ENCODE results near the gene GATM. TPM values are rescaled to one million over a fixed set of nuclear protein-coding genes. Genes with fewer than 3 reads are reported as not detected.

The GATM gene
- total and polyA plus RNA-seq, 10 of the 15 experiments (the other 5 are each of a cell fraction or from before 2014, with no cell fraction given), result 11.7 to 83.1 (median 38.2) TPM

GRCh38 chr15:45417303-45417950, 39.1 kb upstream of the GATM start:
- Histone ChIP-seq H2AFZ (ENCODE audit: control insufficient read depth, low read depth, low read length) (no peak overlapping the region), H3K4me3 (no peak overlapping the region), H3K27ac (ENCODE audit: control insufficient read depth, insufficient read depth) (no peak overlapping the region), H3K4me2 (ENCODE audit: control insufficient read depth, insufficient read depth) (no peak overlapping the region), H4K20me1 (ENCODE audit: control insufficient read depth, insufficient read depth) (no peaks in the 10 kb centered on the region), H3K27me3 (replicated peaks in 1 of 2; ENCODE audit: control insufficient read depth in 2 of 2, insufficient read depth in 2 of 2, low read length in 1 of 2) (no peaks in the 10 kb centered on the region), H3K4me1 (ENCODE audit: control insufficient read depth, insufficient read depth, low read length) (no peaks in the 10 kb centered on the region), H3K9me3 (replicated peaks; ENCODE audit: control insufficient read depth, insufficient read depth, low read length) (no peaks in the 10 kb centered on the region), H3K9ac (ENCODE audit: control insufficient read depth, insufficient read depth, low read length) (no peak overlapping the region), H3K79me2 (ENCODE audit: control insufficient read depth, insufficient read depth, low read length) (no peaks in the 10 kb centered on the region), H3K36me3 (ENCODE audit: control insufficient read depth in 2 of 2, insufficient read depth in 2 of 2, low read length in 1 of 2) (peaks cover 2 to 32% of the 10 kb centered on the region in 2 experiments; a peak in 3 of 4 replicates)
- SMC1A ChIA-PET (ENCODE audit: uncharacterized antibody, unreplicated experiment), result interaction anchor here (0.9 to 1.2 kb wide), 3 partner anchors 8 to 170 kb away, joined by 3 to 4 read pairs (median 3); partner anchors contain the start of gene BLOC1S6
- over 99% methylated on average over 7 of the region's 7 CpGs for whole genome bisulfite sequencing (ENCODE audit: insufficient coverage, insufficient replicate concordance, low lambda C conversion rate, missing lambda C conversion rate)
- in situ Hi-C loops (cut with MboI) (no loop called here), intact Hi-C loops (cut with micrococcal nuclease; ENCODE audit: unreplicated experiment) (no loop called here)
- POLR2A ChIA-PET, result no interaction called here
- no TSS peak for BruUV-seq (replicated peaks)
- DNase-seq (ENCODE audit: low read depth, low spot score), result no peak
- no peak for ATAC-seq
- FAIRE-seq, result no peak
- TF ChIP-seq IRF4 (IDR thresholded peaks at IDR 0.05; ENCODE audit: low read depth, low read length), result no peak
- TF ChIP-seq CHD1 (IDR thresholded peaks at IDR 0.05; ENCODE audit: low read depth, low read length), result no peak
- no peak for TF ChIP-seq CREM (IDR thresholded peaks at IDR 0.05; ENCODE audit: low read depth)
- TF ChIP-seq RB1 (IDR thresholded peaks at IDR 0.05; ENCODE audit: borderline replicate concordance), result no peak
- no peak for TF ChIP-seq ZNF592 (IDR thresholded peaks at IDR 0.05)
- CTCF ChIA-PET, result interaction anchor here (0.6 to 1.1 kb wide), 5 partner anchors 16 to 147 kb away, joined by 3 to 5 read pairs (median 5); a partner anchor contains a TSS
- RAD21 ChIA-PET (ENCODE audit: unreplicated experiment), result no interaction called here

All from GM12878 (cell line).